Endothelial cell of umbilical vein (primary cell): ENCODE measurements around the gene CDKL5. TPM values are rescaled to one million over a fixed set of nuclear protein-coding genes. Genes with fewer than 3 reads are reported as not detected.

ENCODE experiments used
- BruUV-seq: library from RNA; stranded (reverse); fragments of 400-500 nt; replicated peaks from 2 replicates; lab custom pipeline; 2021; lab: Mats Ljungman, UMichigan
- CTCF ChIA-PET: fragments of 300-600, 350-600 bp; sonication (Branson Sonifier 250); formaldehyde crosslinking; loops from one replicate; lab custom pipeline; 2021; ENCODE audit warnings: antibody characterized with exemption, inconsistent platforms; lab: Charles Lee
- POLR2A ChIA-PET: fragments of 300-600, 350-600 bp; sonication (Branson Sonifier 250); formaldehyde crosslinking; loops from one replicate; lab custom pipeline; 2021; ENCODE audit warnings: antibody characterized with exemption, inconsistent platforms; lab: Charles Lee
- DNase-seq: peaks from one replicate; pipeline ENCODE4 v3.0.0-alpha.2; 2011; ENCODE audit warnings: low read depth, low spot score
- FAIRE-seq: peaks from 2 replicates; lab custom pipeline; 2011; peaks lifted over from hg19 to GRCh38; lab: Jason Lieb, UNC
- H2AFZ ChIP-seq: 2 replicates; pipeline ENCODE4 v1.6.0; 2012; ENCODE audit warnings: low read depth, low read length, control low read depth, inconsistent platforms
- H3K27ac ChIP-seq: 2 replicates; pipeline ENCODE4 v1.5.1; 2011; ENCODE audit warnings: low read depth, mild to moderate bottlenecking, control low read depth, low read length, moderate library complexity; ENCODE audit not compliant: insufficient read depth
- H3K27me3 ChIP-seq, 2 experiments: 2 replicates each; pipeline versions ENCODE4 v1.6.0 to v1.6.1; 2011; ENCODE audit warnings: low read length in 2 of 2, mixed read lengths in 1 of 2; ENCODE audit not compliant: control insufficient read depth in 2 of 2, insufficient read depth in 2 of 2
- H3K36me3 ChIP-seq, 2 experiments: 2 replicates in 1 of 2; 3 replicates in 1 of 2; pipeline ENCODE4 v1.5.1; 2011; ENCODE audit warnings: low read length in 2 of 2, mild to moderate bottlenecking in 1 of 2, moderate library complexity in 1 of 2; ENCODE audit not compliant: control insufficient read depth in 2 of 2, insufficient read depth in 2 of 2; ENCODE audit errors: extremely low read depth in 1 of 2
- H3K4me1 ChIP-seq: 3 replicates; pipeline ENCODE4 v1.5.1; 2011; ENCODE audit warnings: mild to moderate bottlenecking, low read length; ENCODE audit not compliant: control insufficient read depth, insufficient read depth; ENCODE audit errors: extremely low read depth
- H3K4me2 ChIP-seq: 2 replicates; pipeline ENCODE4 v1.6.1; 2011; ENCODE audit warnings: low read length, control low read depth, mixed read lengths; ENCODE audit not compliant: insufficient read depth
- H3K4me3 ChIP-seq, 3 experiments: fragments of 200-600 bp in 1 of 3; sonication (generic), shearing (Covaris generic) in 1 of 3; replicated peaks in 1 of 3; 2 replicates each; pipeline ENCODE4 v1.5.1; 2011 to 2016; ENCODE audit warnings: control low read depth in 3 of 3, low read length in 3 of 3, mild to moderate bottlenecking in 2 of 3, inconsistent platforms in 1 of 3, low read depth in 1 of 3, moderate library complexity in 1 of 3; ENCODE audit not compliant: insufficient read depth in 1 of 3
- H3K79me2 ChIP-seq: 2 replicates; pipeline ENCODE4 v1.6.0; 2012; ENCODE audit warnings: low read length, inconsistent platforms; ENCODE audit not compliant: control insufficient read depth, insufficient read depth
- H3K9ac ChIP-seq: replicated peaks from 2 replicates; pipeline ENCODE3; 2011; ENCODE audit warnings: low read length, control low read depth; ENCODE audit not compliant: insufficient read depth; ENCODE audit errors: extremely low read depth
- H3K9me1 ChIP-seq: replicated peaks from 3 replicates; pipeline ENCODE4 v1.6.0; 2011; ENCODE audit warnings: mild to moderate bottlenecking, low read length; ENCODE audit not compliant: control insufficient read depth, insufficient read depth; ENCODE audit errors: extremely low read depth
- H3K9me3 ChIP-seq: replicated peaks from 2 replicates; pipeline ENCODE4 v1.5.1; 2012; ENCODE audit warnings: low read length, inconsistent platforms; ENCODE audit not compliant: control insufficient read depth, insufficient read depth
- H4K20me1 ChIP-seq: replicated peaks from 2 replicates; pipeline ENCODE3; 2011; ENCODE audit warnings: mild to moderate bottlenecking, low read length; ENCODE audit not compliant: control insufficient read depth, insufficient read depth; ENCODE audit errors: extremely low read depth
- EZH2 ChIP-seq: IDR thresholded peaks from 2 replicates; pipeline ENCODE4 v1.6.1; 2012; ENCODE audit warnings: borderline replicate concordance, low read depth, mild to moderate bottlenecking, moderate library complexity, low read length, inconsistent platforms; ENCODE audit not compliant: severe bottlenecking
- FOS ChIP-seq: IDR thresholded peaks from 2 replicates; pipeline ENCODE4 v1.6.1; 2011; ENCODE audit warnings: mild to moderate bottlenecking, low read length, moderate library complexity, borderline replicate concordance; ENCODE audit not compliant: insufficient read depth
- GATA2 ChIP-seq: IDR thresholded peaks from 2 replicates; pipeline ENCODE4 v1.7.0; 2011; ENCODE audit warnings: low read depth, mild to moderate bottlenecking, moderate library complexity, mixed read lengths, low read length; ENCODE audit not compliant: insufficient read length, insufficient read depth
- JUN ChIP-seq: IDR thresholded peaks from 2 replicates; pipeline ENCODE4 v1.6.1; 2011; ENCODE audit warnings: borderline replicate concordance, low read depth; ENCODE audit not compliant: insufficient read length, insufficient read depth
- MYC ChIP-seq: IDR thresholded peaks from one replicate; pipeline ENCODE4 v1.6.1; 2011; ENCODE audit warnings: mild to moderate bottlenecking, low read depth, low read length
- POLR2A ChIP-seq: IDR thresholded peaks from 2 replicates; pipeline ENCODE4 v1.6.1; 2012; ENCODE audit warnings: low read depth, mild to moderate bottlenecking, control low read depth, low read length
- POLR2AphosphoS5 ChIP-seq: IDR thresholded peaks from 2 replicates; pipeline ENCODE4 v1.6.1; 2012; ENCODE audit warnings: low read depth, mild to moderate bottlenecking, control low read depth, low read length, moderate library complexity; ENCODE audit not compliant: insufficient read depth
- dilution Hi-C: fragments of 300-500 bp; cut with MboI; formaldehyde crosslinking; loops from one replicate; pipeline ENCODE4 v1.15.0; 2019; ENCODE audit warnings: low sequenced_read_pairs; ENCODE audit not compliant: extremely low pct_ligation_motif_present
- intact Hi-C: fragments of 100-400 bp; cut with micrococcal nuclease; formaldehyde crosslinking; loops from one replicate; pipeline ENCODE4 v1.10.0; 2022
- polyA plus RNA-seq, 4 experiments: library from polyadenylated mRNA; depleted of rRNA in 3 of 4; stranded (reverse) in 3 of 4; unstranded in 1 of 4; fragments of >200 nt; gene quantifications; 2 replicates each; pipeline versions ENCODE4 v1.2.1 to v1.2.3, GENCODE V29; 2011 to 2012; ENCODE audit warnings: missing spikeins in 1 of 4
- total RNA-seq: library from RNA; stranded (reverse); gene quantifications from 2 replicates; pipeline ENCODE4 v1.2.3, GENCODE V29; 2021
- TF ChIP-seq, protein P1 (sequence below), 2 donors: IDR thresholded peaks; 1 replicate in 1 of 2; 2 replicates in 1 of 2; pipeline ENCODE4 v1.5.1; 2011; ENCODE audit warnings: low read length in 2 of 2, mild to moderate bottlenecking in 2 of 2, moderate library complexity in 2 of 2, control low read depth in 1 of 2, inconsistent platforms in 1 of 2, low read depth in 1 of 2; ENCODE audit not compliant: insufficient read depth in 1 of 2; ENCODE audit errors: extremely low read depth in 1 of 2
- TF ChIP-seq, protein P2 (sequence below): IDR thresholded peaks from 2 replicates; pipeline ENCODE4 v1.6.1; 2011; ENCODE audit not compliant: insufficient read depth, insufficient read length

The CDKL5 gene
- total and polyA plus RNA-seq, 2 donors (not counting 3 experiments of a cell fraction or from before 2014, with no cell fraction given) = 1.5 to 4.3 TPM

DNA sequence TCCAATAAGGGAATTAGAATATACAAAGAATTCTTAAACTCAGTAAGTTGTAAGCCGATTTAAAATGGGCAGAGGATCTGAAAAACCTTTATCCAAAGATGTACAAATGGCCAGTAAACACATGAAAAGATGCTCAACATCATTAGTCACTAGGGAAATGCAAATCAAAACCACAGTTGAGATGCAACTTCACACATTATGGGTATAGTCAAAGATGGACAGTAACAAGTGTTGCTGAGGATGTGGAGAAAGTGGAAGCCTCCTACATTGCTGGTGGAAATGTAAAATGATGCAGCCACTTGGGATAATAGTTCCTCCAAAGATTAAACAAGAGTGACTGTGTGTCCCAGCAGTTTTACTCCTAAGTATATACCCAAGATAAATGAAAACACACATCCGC is 213.9 kb downstream of the CDKL5 start:
- no peaks in the 10 kb centered on the region for H3K79me2 ChIP-seq
- H3K9ac ChIP-seq = no peak overlapping the region
- no peak overlapping the region for H3K4me3 ChIP-seq
- TF ChIP-seq, protein P1, sequence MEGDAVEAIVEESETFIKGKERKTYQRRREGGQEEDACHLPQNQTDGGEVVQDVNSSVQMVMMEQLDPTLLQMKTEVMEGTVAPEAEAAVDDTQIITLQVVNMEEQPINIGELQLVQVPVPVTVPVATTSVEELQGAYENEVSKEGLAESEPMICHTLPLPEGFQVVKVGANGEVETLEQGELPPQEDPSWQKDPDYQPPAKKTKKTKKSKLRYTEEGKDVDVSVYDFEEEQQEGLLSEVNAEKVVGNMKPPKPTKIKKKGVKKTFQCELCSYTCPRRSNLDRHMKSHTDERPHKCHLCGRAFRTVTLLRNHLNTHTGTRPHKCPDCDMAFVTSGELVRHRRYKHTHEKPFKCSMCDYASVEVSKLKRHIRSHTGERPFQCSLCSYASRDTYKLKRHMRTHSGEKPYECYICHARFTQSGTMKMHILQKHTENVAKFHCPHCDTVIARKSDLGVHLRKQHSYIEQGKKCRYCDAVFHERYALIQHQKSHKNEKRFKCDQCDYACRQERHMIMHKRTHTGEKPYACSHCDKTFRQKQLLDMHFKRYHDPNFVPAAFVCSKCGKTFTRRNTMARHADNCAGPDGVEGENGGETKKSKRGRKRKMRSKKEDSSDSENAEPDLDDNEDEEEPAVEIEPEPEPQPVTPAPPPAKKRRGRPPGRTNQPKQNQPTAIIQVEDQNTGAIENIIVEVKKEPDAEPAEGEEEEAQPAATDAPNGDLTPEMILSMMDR (IDR thresholded peaks at IDR 0.05; ENCODE audit: extremely low read depth in 1 of 2, insufficient read depth in 1 of 2, low read depth in 1 of 2, low read length in 2 of 2) = no peak
- TF ChIP-seq JUN (no peak), EZH2 (no peak), FOS (no peak), POLR2A (no peak), POLR2AphosphoS5 (no peak), MYC (no peak), GATA2 (no peak)
- TF ChIP-seq, protein P2, sequence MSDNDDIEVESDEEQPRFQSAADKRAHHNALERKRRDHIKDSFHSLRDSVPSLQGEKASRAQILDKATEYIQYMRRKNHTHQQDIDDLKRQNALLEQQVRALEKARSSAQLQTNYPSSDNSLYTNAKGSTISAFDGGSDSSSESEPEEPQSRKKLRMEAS = no peak
- POLR2A ChIA-PET = no interaction called here
- CTCF ChIA-PET = no interaction called here
- no peaks in the 10 kb centered on the region for H3K9me1 ChIP-seq
- BruUV-seq = no TSS peak
- intact Hi-C loops (no loop called here), dilution Hi-C loops (no loop called here)
- no peaks in the 10 kb centered on the region for H4K20me1 ChIP-seq
- no peak overlapping the region for H3K4me2 ChIP-seq
- H3K9me3 ChIP-seq = no peaks in the 10 kb centered on the region
- DNase-seq (no peak), FAIRE-seq (no peak)
- no peaks in the 10 kb centered on the region for H3K27me3 ChIP-seq
- no peaks in the 10 kb centered on the region for H3K36me3 ChIP-seq
- no peaks in the 10 kb centered on the region for H3K4me1 ChIP-seq
- no peak overlapping the region for H2AFZ ChIP-seq
- no peak overlapping the region for H3K27ac ChIP-seq
